Ishikawa (cell line): Measurements from ENCODE around the gene ADRB1.

Experiments used
- CEBPB ChIP-seq: IDR thresholded peaks from 2 replicates; pipeline ENCODE4 v1.6.1; 2012
- CREB1 ChIP-seq: IDR thresholded peaks from 2 replicates; pipeline ENCODE4 v1.6.1; 2012; ENCODE audit warnings: low read depth
- EGR1 ChIP-seq: IDR thresholded peaks from 2 replicates; pipeline ENCODE4 v1.6.1; 2012
- EP300 ChIP-seq: IDR thresholded peaks from 2 replicates; pipeline ENCODE4 v1.6.1; 2012; ENCODE audit warnings: borderline replicate concordance
- FOXM1 ChIP-seq: IDR thresholded peaks from 2 replicates; pipeline ENCODE4 v1.6.1; 2012; ENCODE audit warnings: low read depth, borderline replicate concordance
- NFIC ChIP-seq: IDR thresholded peaks from 2 replicates; pipeline ENCODE4 v1.6.1; 2012
- RAD21 ChIP-seq: IDR thresholded peaks from 2 replicates; pipeline ENCODE4 v1.6.1; 2012; ENCODE audit warnings: low read depth
- TAF1 ChIP-seq: IDR thresholded peaks from 2 replicates; pipeline ENCODE4 v1.6.1; 2012; ENCODE audit warnings: low read depth, mild to moderate bottlenecking
- TCF12 ChIP-seq: IDR thresholded peaks from 2 replicates; pipeline ENCODE4 v1.6.1; 2012; ENCODE audit warnings: low read depth
- TEAD4 ChIP-seq: IDR thresholded peaks from 2 replicates; pipeline ENCODE4 v1.6.1; 2012
- USF1 ChIP-seq: IDR thresholded peaks from 2 replicates; pipeline ENCODE4 v1.6.1; 2012
- YY1 ChIP-seq: IDR thresholded peaks from 2 replicates; pipeline ENCODE4 v1.6.1; 2012; ENCODE audit warnings: low read depth
- ZBTB7A ChIP-seq: IDR thresholded peaks from 2 replicates; pipeline ENCODE4 v1.6.1; 2012; ENCODE audit warnings: low read depth
- TF ChIP-seq, protein P1 (sequence below): IDR thresholded peaks from 2 replicates; pipeline ENCODE4 v1.6.1; 2012
- TF ChIP-seq, protein P2 (sequence below): IDR thresholded peaks from 2 replicates; pipeline ENCODE4 v1.6.1; 2012; ENCODE audit warnings: low read depth, mild to moderate bottlenecking

The ADRB1 gene

DNA sequence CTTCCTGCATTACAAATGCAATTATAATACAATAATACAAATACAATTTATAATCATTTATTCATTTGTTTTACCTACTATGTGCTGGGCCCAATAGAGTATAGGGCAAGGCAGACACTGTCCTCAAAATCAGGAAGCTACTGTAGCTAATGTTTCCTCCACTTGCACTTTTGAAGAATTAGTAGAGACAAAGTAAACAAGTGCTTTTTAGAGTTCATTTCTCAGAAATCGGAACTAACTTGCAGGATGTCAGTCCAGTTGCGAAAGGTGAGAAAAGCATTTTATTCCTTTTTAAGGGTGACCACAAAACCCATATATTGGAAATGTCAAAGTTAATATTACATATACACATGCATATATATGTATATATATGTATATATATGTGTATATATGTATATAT, 14.2 kb downstream of the ADRB1 start:
- TF ChIP-seq, protein P1, sequence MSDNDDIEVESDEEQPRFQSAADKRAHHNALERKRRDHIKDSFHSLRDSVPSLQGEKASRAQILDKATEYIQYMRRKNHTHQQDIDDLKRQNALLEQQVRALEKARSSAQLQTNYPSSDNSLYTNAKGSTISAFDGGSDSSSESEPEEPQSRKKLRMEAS = no peak
- TF ChIP-seq FOXM1 (no peak), TCF12 (no peak), CREB1 (no peak), EGR1 (no peak), CEBPB (no peak), RAD21 (no peak), ZBTB7A (no peak)

- no peak for TF ChIP-seq EGR1
Observed at GRCh38 chr10:114058297-114058696, 14.6 kb downstream of the ADRB1 start.

GRCh38 chr10:114059561-114059960, 15.9 kb downstream of the ADRB1 start:
- no peak for TF ChIP-seq TCF12
- TF ChIP-seq, protein P1 = no peak
- TF ChIP-seq CREB1 = no peak
- no peak for TF ChIP-seq USF1
- no peak for TF ChIP-seq FOXM1
- TF ChIP-seq EGR1 = no peak
- TF ChIP-seq CEBPB = no peak
- TF ChIP-seq NFIC = no peak
- no peak for TF ChIP-seq RAD21
- TF ChIP-seq YY1 = no peak
- no peak for TF ChIP-seq EP300
- no peak for TF ChIP-seq TAF1

- TF ChIP-seq TCF12 (no peak), CEBPB (no peak), USF1 (no peak), RAD21 (no peak), EP300 (no peak), CREB1 (no peak), EGR1 (no peak), YY1 (no peak), NFIC (no peak), TAF1 (no peak), FOXM1 (no peak)
- TF ChIP-seq, protein P2, sequence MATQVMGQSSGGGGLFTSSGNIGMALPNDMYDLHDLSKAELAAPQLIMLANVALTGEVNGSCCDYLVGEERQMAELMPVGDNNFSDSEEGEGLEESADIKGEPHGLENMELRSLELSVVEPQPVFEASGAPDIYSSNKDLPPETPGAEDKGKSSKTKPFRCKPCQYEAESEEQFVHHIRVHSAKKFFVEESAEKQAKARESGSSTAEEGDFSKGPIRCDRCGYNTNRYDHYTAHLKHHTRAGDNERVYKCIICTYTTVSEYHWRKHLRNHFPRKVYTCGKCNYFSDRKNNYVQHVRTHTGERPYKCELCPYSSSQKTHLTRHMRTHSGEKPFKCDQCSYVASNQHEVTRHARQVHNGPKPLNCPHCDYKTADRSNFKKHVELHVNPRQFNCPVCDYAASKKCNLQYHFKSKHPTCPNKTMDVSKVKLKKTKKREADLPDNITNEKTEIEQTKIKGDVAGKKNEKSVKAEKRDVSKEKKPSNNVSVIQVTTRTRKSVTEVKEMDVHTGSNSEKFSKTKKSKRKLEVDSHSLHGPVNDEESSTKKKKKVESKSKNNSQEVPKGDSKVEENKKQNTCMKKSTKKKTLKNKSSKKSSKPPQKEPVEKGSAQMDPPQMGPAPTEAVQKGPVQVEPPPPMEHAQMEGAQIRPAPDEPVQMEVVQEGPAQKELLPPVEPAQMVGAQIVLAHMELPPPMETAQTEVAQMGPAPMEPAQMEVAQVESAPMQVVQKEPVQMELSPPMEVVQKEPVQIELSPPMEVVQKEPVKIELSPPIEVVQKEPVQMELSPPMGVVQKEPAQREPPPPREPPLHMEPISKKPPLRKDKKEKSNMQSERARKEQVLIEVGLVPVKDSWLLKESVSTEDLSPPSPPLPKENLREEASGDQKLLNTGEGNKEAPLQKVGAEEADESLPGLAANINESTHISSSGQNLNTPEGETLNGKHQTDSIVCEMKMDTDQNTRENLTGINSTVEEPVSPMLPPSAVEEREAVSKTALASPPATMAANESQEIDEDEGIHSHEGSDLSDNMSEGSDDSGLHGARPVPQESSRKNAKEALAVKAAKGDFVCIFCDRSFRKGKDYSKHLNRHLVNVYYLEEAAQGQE = no peak
Observed at GRCh38 chr10:114060456-114060855, 16.8 kb downstream of the ADRB1 start.

- TF ChIP-seq RAD21 = no peak
- TF ChIP-seq, protein P1 = no peak
- TF ChIP-seq FOXM1 = no peak
- TF ChIP-seq EGR1 = no peak
- TF ChIP-seq TEAD4 = no peak
- TF ChIP-seq TAF1 = no peak
- no peak for TF ChIP-seq CREB1
- no peak for TF ChIP-seq USF1
- no peak for TF ChIP-seq CEBPB
- no peak for TF ChIP-seq YY1
- TF ChIP-seq ZBTB7A = no peak
- no peak for TF ChIP-seq NFIC
Observed at GRCh38 chr10:114061148-114061547, 17.5 kb downstream of the ADRB1 start.

GRCh38 chr10:114061789-114062188, 18.1 kb downstream of the ADRB1 start:
- TF ChIP-seq YY1 = no peak
- TF ChIP-seq EGR1 = no peak
- TF ChIP-seq ZBTB7A = no peak
- no peak for TF ChIP-seq CREB1
- TF ChIP-seq USF1 = no peak
- TF ChIP-seq EP300 = no peak
- TF ChIP-seq FOXM1 = no peak
- TF ChIP-seq NFIC = no peak
- TF ChIP-seq, protein P1 = no peak
